ENCODE data around the gene AQP12B.

Gene AQP12B

GRCh38 chr2:240713071-240713927 lies 30.6 kb upstream of the AQP12B start:
- TF ChIP-seq SPI1 (IDR thresholded peaks at IDR 0.05; ENCODE audit: low read depth, low read length) (no peak), POLR2A (IDR thresholded peaks at IDR 0.05; ENCODE audit: low read depth, low read length) (no peak), PAX5 (IDR thresholded peaks at IDR 0.05; ENCODE audit: insufficient read depth, low read length, severe bottlenecking) (no peak), POU2F2 (IDR thresholded peaks at IDR 0.05; ENCODE audit: low read depth, low read length) (no peak), TAF1 (IDR thresholded peaks at IDR 0.05; ENCODE audit: low read depth, low read length) (no peak), POLR2AphosphoS5 (IDR thresholded peaks at IDR 0.05; ENCODE audit: low read depth, low read length) (no peak)
- FAIRE-seq (no peak), DNase-seq (ENCODE audit: insufficient read length, low spot score) (no peak)

GRCh38 chr2:240712121-240712520 lies 29.4 kb upstream of the AQP12B start:
- DNase-seq (ENCODE audit: insufficient read length, low spot score) (no peak), FAIRE-seq (no peak)
- no peak for TF ChIP-seq SPI1 (IDR thresholded peaks at IDR 0.05; ENCODE audit: low read depth, low read length)

DNA sequence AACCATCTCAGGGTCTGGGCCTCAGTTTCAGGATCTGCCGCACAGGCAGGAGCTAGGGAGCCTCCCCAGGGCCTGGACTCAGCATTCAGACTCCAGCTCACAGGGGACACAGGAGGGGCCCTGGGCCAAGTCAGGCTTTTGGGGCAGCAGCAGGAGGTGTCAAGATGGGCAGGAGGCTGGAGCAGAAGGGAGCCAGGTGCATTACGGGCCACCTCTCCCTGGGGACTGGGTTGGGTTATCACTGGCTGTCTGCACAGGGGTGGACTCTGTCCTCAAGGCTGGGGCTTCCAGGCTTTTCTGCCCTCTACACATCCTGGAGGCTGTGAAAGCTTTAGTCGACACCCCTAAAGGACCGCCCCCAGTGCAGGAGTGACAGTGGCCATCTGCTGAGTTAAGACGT lies 29.0 kb upstream of the AQP12B start:
- no peak for DNase-seq (ENCODE audit: insufficient read length, low spot score)
- TF ChIP-seq SPI1 (IDR thresholded peaks at IDR 0.05; ENCODE audit: low read depth, low read length), result no peak
- no peak for TF ChIP-seq POLR2A (IDR thresholded peaks at IDR 0.05; ENCODE audit: low read depth, low read length)
- no peak for TF ChIP-seq TAF1 (IDR thresholded peaks at IDR 0.05; ENCODE audit: low read depth, low read length)
- no peak for TF ChIP-seq POLR2AphosphoS5 (IDR thresholded peaks at IDR 0.05; ENCODE audit: low read depth, low read length)
- no peak for TF ChIP-seq PAX5 (IDR thresholded peaks at IDR 0.05; ENCODE audit: insufficient read depth, low read length, severe bottlenecking)
- TF ChIP-seq POU2F2 (IDR thresholded peaks at IDR 0.05; ENCODE audit: low read depth, low read length), result no peak
- no peak for FAIRE-seq

DNA sequence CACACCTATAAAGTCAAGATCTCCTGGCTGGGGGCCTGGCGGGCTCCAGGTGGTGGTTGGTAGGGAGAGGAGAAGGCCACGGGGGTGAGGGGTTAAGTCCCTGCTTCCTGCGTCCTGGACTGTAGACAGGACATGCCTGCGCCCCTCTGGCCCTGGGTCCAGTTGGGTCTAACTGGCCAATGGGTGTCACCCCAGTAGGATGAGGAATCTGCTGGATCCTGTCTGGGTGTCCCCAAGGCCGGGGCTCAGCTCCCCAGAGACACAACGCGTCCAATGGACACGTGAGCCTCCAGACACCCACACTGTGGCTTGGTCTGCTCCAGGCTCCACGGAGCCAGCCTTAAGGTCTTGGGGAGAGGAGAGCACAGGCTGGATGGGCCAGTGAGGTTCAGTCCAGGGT lies 28.6 kb upstream of the AQP12B start:
- DNase-seq (ENCODE audit: insufficient read length, low spot score), result no peak
- FAIRE-seq, result no peak
- no peak for TF ChIP-seq POU2F2 (IDR thresholded peaks at IDR 0.05; ENCODE audit: low read depth, low read length)
- TF ChIP-seq POLR2AphosphoS5 (IDR thresholded peaks at IDR 0.05; ENCODE audit: low read depth, low read length), result no peak
- TF ChIP-seq TAF1 (IDR thresholded peaks at IDR 0.05; ENCODE audit: low read depth, low read length), result no peak
- no peak for TF ChIP-seq POLR2A (IDR thresholded peaks at IDR 0.05; ENCODE audit: low read depth, low read length)
- TF ChIP-seq SPI1 (IDR thresholded peaks at IDR 0.05; ENCODE audit: low read depth, low read length), result no peak

- TF ChIP-seq POLR2A (IDR thresholded peaks at IDR 0.05; ENCODE audit: low read depth, low read length) (no peak), POU2F2 (IDR thresholded peaks at IDR 0.05; ENCODE audit: low read depth, low read length) (no peak), SPI1 (IDR thresholded peaks at IDR 0.05; ENCODE audit: low read depth, low read length) (no peak), TAF1 (IDR thresholded peaks at IDR 0.05; ENCODE audit: low read depth, low read length) (no peak), POLR2AphosphoS5 (IDR thresholded peaks at IDR 0.05; ENCODE audit: low read depth, low read length) (no peak), PAX5 (IDR thresholded peaks at IDR 0.05; ENCODE audit: insufficient read depth, low read length, severe bottlenecking) (no peak)
- DNase-seq (ENCODE audit: insufficient read length, low spot score), result no peak
- FAIRE-seq, result no peak
Observed at GRCh38 chr2:240708457-240708856, 25.8 kb upstream of the AQP12B start.

DNA sequence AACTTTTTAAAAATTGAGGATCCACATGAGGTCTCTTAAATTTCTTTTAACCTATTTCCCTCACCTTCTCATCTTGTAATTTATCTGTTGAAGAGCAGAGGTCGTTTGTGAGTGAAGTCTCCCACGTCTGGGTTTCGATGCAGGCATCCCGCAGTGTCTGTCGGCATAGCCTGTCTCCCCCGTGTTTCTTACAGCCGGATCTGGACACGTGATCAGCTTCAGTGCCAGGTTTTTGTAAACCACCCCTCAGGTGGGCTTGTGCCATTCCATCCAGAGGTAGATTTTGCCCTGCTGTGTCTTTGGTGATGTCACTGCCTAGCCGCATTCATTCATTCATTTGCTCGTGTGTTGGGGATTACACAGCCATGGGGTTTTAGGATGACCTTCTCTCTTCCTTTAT lies 25.1 kb upstream of the AQP12B start:
- TF ChIP-seq POLR2A (IDR thresholded peaks at IDR 0.05; ENCODE audit: low read depth, low read length) (no peak), PAX5 (IDR thresholded peaks at IDR 0.05; ENCODE audit: insufficient read depth, low read length, severe bottlenecking) (no peak), TAF1 (IDR thresholded peaks at IDR 0.05; ENCODE audit: low read depth, low read length) (no peak), POU2F2 (IDR thresholded peaks at IDR 0.05; ENCODE audit: low read depth, low read length) (no peak)
- DNase-seq (ENCODE audit: insufficient read length, low spot score) (no peak), FAIRE-seq (no peak)

DNA sequence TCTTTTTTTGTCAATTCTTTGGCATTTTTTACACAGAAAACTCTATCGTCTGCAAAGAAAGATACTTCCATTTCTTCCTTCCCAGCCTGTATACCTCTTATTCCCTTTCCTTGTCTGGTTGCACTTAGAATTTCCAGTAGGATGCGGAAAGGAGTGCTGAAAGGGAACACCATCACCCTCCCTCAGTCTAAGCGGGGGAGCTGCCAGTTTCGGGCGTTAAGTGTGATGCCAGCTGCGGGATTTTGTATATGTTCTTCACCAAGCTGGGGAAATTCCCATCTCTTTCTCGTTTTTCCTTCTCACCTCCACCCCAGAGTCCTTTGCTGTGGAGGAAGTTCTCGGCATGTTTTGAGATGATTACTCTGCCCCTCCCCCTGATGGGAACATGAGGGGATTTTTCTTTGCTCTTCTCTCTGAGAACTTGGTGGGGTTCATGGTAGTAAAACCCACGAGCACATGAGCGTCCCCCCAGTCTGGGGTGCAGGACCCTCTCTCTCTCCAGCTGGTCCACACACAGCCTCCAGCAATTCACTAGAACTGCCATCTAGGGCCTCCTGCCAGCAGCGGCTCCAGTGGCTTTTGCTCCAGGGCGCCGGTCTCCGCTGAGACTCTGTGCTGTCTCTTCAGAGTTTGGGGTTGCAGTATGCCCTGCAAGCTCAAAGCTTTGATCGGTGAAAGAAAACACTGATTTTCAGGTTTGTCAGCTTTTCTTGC lies 24.5 kb upstream of the AQP12B start:
- no peak for TF ChIP-seq POLR2A (IDR thresholded peaks at IDR 0.05; ENCODE audit: low read depth, low read length)
- TF ChIP-seq PAX5 (IDR thresholded peaks at IDR 0.05; ENCODE audit: insufficient read depth, low read length, severe bottlenecking), result no peak
- TF ChIP-seq POLR2AphosphoS5 (IDR thresholded peaks at IDR 0.05; ENCODE audit: low read depth, low read length), result no peak
- no peak for TF ChIP-seq SPI1 (IDR thresholded peaks at IDR 0.05; ENCODE audit: low read depth, low read length)
- TF ChIP-seq TAF1 (IDR thresholded peaks at IDR 0.05; ENCODE audit: low read depth, low read length), result no peak
- TF ChIP-seq POU2F2 (IDR thresholded peaks at IDR 0.05; ENCODE audit: low read depth, low read length), result no peak
- DNase-seq (ENCODE audit: insufficient read length, low spot score) (no peak), FAIRE-seq (no peak)

GRCh38 chr2:240705204-240705791 lies 22.6 kb upstream of the AQP12B start:
- no peak for TF ChIP-seq TAF1 (IDR thresholded peaks at IDR 0.05; ENCODE audit: low read depth, low read length)
- TF ChIP-seq POLR2A (IDR thresholded peaks at IDR 0.05; ENCODE audit: low read depth, low read length), result no peak
- TF ChIP-seq PAX5 (IDR thresholded peaks at IDR 0.05; ENCODE audit: insufficient read depth, low read length, severe bottlenecking), result no peak
- TF ChIP-seq SPI1 (IDR thresholded peaks at IDR 0.05; ENCODE audit: low read depth, low read length), result no peak
- no peak for TF ChIP-seq POU2F2 (IDR thresholded peaks at IDR 0.05; ENCODE audit: low read depth, low read length)
- TF ChIP-seq POLR2AphosphoS5 (IDR thresholded peaks at IDR 0.05; ENCODE audit: low read depth, low read length), result no peak

DNA sequence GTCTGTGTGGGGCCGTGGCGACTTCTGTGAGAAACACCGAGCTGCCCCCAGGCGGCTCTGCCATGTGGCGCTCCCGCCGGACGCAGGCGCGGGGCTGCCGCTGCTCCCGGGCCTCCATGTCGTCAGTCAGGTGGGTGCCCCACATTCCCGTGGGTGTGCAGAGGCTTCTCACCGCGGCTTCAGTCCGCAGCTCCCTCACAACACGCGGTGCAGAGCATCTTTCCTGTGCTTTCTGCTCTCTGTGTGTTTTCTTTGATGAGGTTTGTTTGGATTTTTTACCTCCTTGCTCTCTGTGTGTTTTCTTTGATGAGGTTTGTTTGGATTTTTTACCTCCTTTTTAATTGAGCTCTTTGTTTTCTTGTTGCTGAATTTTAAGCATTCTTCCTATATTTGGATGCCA lies 22.0 kb upstream of the AQP12B start:
- TF ChIP-seq POLR2A (IDR thresholded peaks at IDR 0.05; ENCODE audit: low read depth, low read length) (no peak), POLR2AphosphoS5 (IDR thresholded peaks at IDR 0.05; ENCODE audit: low read depth, low read length) (no peak), TAF1 (IDR thresholded peaks at IDR 0.05; ENCODE audit: low read depth, low read length) (no peak), POU2F2 (IDR thresholded peaks at IDR 0.05; ENCODE audit: low read depth, low read length) (no peak), SPI1 (IDR thresholded peaks at IDR 0.05; ENCODE audit: low read depth, low read length) (no peak), PAX5 (IDR thresholded peaks at IDR 0.05; ENCODE audit: insufficient read depth, low read length, severe bottlenecking) (no peak)
- DNase-seq (ENCODE audit: insufficient read length, low spot score) (no peak), FAIRE-seq (no peak)

More at GRCh38 chr2:240705204-240705791, 22.6 kb upstream of the AQP12B start:
- FAIRE-seq (no peak), DNase-seq (ENCODE audit: insufficient read length, low spot score) (no peak)

Data from GM12891 (cell line).